GM18907 (cell line): ENCODE measurements around the gene GIT2.

Experiments used
- ATAC-seq: cut with Tn5 transposase; IDR thresholded peaks from one replicate; pipeline ENCODE4 v1.9.1; 2021; ENCODE audit warnings: mild to moderate bottlenecking, moderate library complexity; ENCODE audit not compliant: unreplicated experiment

The GIT2 gene

GRCh38 chr12:109982210-109982609 is 14.0 kb downstream of the GIT2 start:
- no peak for ATAC-seq

DNA sequence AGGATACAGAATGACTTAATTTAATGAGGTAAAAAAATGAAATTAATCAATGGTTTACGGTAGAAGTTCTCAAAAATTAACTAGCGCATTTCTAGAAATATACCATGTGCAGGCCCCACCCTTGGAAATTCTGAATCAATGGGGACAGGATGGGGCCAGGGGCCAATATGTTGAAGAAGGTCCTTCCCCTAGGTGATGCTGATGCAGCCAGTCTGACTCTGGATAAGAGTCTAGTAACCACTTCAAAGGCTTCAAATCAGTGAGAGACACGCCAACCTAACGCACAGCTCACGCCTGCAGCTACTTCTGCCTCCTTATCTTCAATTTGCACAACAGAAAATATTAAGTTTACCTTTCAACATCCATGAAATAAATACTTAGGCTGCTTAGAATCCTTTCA is 14.9 kb downstream of the GIT2 start:
- ATAC-seq, result no peak

DNA sequence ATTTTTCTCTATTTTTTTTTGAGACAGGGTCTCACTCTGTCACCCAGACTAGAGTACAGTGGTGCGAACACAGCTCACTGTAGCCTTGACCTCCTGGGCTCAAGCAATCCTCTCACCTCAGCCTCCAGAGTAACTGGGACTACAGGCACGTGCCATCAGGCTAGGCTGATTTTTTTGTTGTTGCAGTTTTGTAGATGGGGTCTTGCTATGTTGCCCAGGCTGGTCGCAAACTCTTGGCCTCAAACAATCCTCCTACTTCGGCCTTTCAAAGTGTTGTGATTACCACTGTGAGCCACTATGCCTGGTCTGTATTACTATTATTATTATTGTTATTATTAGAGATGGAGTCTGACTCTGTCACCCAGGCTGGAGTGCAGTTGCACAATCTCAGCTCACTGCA is 23.3 kb downstream of the GIT2 start:
- no peak for ATAC-seq

- no peak for ATAC-seq
Observed at GRCh38 chr12:109968801-109969200, 27.4 kb downstream of the GIT2 start.

DNA sequence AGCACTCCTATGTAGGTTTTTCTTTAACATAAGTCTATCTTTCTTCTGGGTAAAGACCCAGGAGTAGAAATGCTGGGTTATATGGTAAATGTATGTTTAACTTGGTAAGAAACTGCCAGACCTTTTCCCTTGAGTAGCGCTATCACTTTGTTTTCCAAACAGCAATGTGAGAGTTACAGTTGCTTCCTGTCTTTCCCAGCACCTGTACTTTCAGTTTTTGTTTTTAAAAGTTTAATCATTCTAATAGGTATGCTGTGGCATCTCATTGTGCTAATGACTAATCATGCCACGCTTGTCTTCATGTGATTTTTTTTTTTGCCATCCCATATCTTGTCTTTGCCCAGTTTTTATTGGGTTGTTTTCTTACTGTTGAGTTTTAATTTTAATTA is 28.1 kb downstream of the GIT2 start:
- ATAC-seq, result no peak

DNA sequence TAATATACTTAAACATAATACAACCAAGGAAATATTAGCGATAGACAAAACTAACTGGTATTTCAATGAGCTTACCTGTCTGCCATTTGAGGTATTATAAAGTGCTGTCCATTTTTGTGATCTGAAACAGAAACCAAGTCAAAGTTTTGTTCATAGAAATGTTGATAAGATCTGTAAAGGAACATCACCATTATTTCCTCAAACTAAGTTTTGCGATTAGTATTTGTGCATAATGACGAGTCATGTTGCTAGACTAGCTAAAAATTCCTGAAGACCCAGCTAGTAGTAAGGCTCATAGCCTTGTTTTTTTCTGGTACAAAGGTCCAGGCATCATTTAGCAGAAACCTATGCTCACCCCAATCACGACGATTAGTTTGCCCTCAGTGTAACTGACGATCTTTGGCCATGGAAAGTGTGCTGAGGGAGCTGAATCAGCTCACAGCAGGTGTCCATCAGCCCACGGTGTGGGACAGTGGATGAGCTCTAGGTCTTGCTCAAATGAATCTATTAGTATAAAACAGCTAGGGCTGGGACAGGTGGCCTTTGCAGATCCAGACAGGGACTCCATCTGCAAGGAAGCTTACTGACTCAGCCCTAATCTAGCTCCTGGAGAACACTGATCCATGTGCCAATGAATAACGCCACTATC is 28.7 kb downstream of the GIT2 start:
- no peak for ATAC-seq

DNA sequence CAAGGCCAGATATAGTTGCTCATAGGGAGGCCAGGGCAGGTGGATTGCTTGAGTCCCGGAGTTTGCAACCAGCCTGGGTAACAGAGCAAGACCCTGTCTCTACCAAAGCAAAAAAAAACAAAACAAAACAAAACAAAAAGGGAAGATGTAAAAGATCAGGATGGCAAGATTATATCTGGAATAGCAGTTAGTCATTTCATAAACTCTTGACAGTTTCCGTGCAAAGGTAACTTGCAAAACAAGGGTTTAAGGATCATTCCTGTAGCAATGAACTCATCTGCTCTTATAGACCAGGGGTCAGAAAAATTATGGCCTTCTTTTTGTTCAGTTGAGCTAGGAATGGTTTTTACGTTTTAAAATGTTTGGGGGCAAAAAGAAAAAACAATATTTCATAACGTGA is 29.6 kb downstream of the GIT2 start:
- no peak for ATAC-seq

DNA sequence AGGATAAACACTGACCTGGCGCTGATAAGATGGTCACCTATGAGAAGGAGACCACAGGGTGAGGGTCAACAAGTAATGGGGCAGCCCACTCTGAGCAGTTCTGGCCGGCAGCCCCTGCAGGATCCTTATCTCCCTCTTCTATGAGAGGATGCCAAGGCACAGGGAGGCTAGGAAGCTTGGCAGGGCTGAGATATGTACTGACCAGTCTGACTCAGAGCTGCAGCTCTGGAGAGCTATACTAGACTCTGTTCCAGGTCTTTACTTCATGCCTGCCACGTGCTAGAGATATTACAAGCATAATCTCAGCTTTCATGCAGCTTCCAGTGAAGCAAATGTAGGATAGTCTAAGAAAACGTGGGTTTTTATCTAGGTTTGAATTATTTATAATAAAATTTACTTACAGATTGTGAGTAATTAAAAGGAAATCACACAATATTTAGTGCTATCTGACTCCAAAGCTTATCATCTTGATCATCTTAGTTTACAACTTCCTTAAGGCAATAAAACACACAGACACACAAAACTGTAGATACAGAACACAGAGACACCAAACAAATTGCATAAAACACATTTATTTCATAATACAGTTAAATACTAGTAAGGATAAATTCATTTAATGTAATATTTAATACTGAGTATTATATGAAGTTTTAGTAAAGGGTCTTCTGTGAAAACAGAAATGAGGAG is 32.3 kb downstream of the GIT2 start:
- ATAC-seq, result no peak

GRCh38 chr12:109963330-109963729 is 32.8 kb downstream of the GIT2 start:
- ATAC-seq, result no peak

DNA sequence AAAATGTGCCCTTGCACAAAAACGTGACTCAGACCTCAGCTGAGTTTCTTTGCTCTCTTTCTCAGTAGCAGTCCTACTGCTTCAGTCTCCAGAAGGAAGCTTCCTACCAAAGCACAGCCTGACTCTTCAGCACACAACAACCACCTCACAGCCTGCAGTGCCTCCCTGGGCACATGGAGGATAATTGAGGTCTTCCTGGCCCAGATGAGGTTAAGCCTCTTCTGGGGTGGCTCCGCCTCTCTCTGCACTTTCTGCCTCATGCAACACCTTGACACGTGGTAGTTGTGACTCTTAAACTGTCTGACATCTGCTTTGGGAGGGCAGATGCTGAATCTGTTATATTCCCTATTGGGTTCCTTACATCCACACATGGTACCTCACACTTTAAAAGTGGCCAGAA is 33.8 kb downstream of the GIT2 start:
- ATAC-seq, result no peak

- ATAC-seq, result no peak
Observed at GRCh38 chr12:109961612-109962011, 34.6 kb downstream of the GIT2 start.

DNA sequence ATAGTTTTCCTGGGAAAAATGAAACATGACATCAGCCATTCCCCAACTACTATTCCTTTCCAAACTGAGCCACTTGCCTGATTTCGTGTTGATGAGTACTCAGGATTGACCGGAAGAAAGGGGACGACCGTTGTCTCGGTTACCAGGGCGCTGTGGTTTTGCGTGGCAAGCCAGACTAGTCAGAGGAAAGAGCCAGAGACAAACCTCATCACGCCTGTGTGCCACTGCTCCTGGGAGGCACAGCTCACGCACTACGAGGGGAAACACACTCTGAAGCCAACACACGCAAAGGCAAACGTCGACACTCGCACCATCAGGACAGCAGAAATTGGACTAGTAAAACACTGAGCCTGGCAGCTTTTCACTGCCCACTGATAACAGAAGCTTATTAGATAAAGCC is 35.0 kb downstream of the GIT2 start:
- ATAC-seq, result no peak

DNA sequence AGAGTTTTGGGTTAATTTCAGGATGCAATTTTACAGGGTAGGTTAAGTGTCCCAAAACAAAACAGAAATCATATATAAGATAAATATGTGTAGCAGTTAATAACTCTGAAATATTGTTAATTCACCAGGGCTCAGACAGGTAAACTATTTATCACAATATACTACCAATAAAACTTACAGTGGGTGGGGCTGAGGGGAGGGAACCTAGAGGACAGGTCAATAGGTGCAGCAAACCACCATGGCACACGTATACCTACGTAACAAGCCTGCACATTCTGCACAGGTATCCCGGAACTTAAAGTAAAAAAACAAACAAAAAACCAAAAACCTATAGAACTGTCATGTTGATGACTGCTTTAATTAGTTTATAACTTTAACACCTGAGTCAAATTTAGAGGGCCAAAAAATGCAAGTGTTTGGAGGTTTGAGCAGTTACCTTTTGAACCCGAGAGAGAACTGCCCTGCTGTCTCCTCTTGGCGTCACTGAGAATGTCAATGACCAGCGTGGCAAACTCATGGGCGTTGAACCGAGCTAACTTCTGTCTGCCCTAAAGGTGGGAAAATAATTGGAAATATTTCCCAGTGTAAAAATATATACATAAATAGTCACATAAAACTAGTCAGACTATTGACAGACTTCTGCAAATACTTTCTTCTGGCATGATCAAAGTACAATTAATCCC is 36.6 kb downstream of the GIT2 start:
- no peak for ATAC-seq

DNA sequence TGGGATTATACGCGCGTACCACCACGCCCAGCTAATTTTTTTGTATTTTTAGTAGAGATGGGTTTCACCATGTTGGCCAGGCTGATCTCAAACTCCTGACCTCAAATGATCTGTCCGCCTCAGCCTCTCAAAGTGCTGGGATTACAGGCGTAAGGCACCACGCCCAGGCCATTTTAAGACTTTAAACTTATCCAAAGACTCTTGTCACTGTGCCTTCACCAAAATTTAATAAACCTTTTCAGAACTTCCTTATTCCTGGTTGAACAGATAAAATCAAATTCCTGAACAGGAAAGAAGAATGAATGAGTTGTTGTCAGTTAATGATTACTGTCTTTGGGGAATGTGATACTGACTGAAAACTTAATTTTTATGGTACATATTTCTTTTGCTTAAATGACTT is 37.8 kb downstream of the GIT2 start:
- ATAC-seq, result no peak

GRCh38 chr12:109953656-109954055 is 42.5 kb downstream of the GIT2 start:
- ATAC-seq, result no peak

GRCh38 chr12:109952873-109953272 is 43.3 kb downstream of the GIT2 start:
- ATAC-seq, result no peak

DNA sequence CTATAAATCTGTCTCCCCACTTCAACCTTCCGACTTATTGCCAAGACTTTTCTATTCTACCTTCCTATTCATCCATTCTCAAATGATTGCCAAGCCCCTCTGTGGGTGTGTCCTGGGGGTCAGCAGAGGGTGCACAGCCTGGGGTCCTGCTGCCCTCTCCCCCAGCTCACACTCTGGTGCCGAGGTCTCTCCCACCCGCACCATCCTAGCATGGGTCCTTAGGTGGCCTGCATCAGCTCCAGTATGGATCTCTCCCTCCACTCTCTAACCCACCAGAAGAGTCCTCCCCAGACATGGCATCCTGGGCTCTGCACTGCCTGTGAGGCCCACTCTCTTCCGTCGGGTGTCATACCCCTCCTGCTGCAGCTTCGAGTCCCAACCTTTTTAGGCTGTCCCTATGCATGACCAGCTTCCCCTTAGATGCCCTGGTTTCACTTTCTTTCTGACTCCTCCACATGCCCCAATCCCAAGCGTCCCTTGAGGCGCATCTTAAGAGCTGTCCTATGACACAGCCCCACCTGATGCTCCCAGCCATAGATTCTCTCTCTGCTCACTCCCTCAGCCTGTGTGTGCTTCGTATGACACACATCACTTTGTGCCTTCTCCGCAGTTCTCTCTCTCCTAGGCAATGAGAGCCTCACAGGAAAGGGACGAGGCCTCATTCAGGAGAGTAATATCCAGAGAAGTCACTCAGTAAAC is 43.9 kb downstream of the GIT2 start:
- no peak for ATAC-seq

DNA sequence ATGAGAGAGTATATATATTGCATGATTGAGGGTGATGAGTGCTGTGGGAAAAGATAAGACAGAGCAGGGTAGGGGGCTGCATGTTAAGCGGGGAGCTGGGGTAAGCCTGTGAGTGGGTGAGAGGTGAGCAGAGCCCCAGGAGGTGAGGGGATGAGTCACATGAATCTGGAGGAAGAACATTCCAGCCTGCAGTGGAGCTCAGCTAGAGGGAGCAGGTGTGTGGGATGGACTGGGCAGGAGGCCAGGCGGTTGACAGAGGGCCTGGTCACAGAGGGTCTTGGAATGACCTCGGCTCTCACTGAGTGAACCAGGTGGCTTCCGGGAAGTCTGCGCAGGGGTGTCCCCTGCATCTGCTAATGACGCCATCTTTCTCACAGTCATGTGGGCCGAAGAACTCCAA is 44.4 kb downstream of the GIT2 start:
- no peak for ATAC-seq

- ATAC-seq, result no peak
Observed at GRCh38 chr12:109951136-109951535, 45.0 kb downstream of the GIT2 start.

GRCh38 chr12:109950625-109951024 is 45.5 kb downstream of the GIT2 start:
- no peak for ATAC-seq

DNA sequence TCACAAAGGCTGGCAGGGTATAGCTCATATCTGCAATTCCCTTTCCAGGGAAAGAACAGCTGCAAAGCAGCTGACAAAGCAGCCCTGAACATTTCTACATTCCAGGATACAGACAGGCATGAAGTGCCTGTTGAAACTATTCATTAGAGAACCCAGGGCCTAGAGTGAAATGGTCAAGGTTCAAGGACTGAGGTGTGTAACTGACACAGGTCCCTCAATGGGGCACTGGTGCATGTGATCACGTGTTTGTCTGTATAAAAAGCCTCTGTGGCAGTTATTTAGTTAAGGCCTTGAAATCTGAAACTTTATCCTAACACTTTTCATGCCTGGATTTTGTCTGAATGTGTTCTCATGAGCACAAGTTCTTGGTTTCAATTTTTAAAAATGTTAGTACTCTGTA is 47.1 kb downstream of the GIT2 start:
- no peak for ATAC-seq

DNA sequence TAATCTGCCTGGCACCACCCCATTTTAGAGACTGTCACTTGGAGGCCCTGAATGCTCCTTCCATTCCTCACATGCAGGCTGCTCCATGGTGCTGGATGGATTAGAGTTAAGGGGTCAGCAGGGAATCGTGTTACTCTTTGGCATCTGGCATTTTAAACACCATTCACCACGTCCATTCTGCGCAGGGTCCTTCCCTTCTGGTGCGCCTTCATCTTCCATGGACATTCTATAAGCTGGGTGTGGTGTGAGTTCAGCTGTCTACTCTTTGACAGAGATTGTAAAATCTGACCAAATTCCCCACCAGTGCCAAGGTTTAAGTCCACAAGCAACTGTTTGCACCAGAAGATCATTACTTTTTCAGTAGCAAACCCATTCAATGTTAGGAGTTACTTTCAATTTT is 47.8 kb downstream of the GIT2 start:
- no peak for ATAC-seq
